GM23338 (cell line): ENCODE measurements around the gene AQP12B. TPM values are rescaled to one million over a fixed set of nuclear protein-coding genes. Genes with fewer than 3 reads are reported as not detected.

Experiments
- ATAC-seq: fragments of 200-7000 bp; cut with Tn5 transposase; 3 replicates; pipeline ENCODE4 v1.9.1; 2020
- DNase-seq: peaks from one replicate; pipeline ENCODE4 v3.0.0-alpha.2; 2015; ENCODE audit warnings: low spot score
- H2AFZ ChIP-seq: fragments of 200-600 bp; sonication (generic); 2 replicates; pipeline ENCODE4 v1.8.0; 2016; ENCODE audit warnings: antibody characterized with exemption, mild to moderate bottlenecking, moderate library complexity
- H3F3A ChIP-seq: fragments of 200-600 bp; sonication (generic); replicated peaks from 2 replicates; pipeline ENCODE4 v1.8.0; 2017; ENCODE audit warnings: antibody characterized with exemption, mixed run types, low read depth
- H3K27ac ChIP-seq: fragments of 200-600 bp; sonication (generic); 2 replicates; pipeline ENCODE4 v1.6.1; 2016; ENCODE audit warnings: low read depth
- H3K27me3 ChIP-seq: fragments of 200-600 bp; sonication (generic); 2 replicates; pipeline ENCODE4 v1.8.0; 2016; ENCODE audit warnings: mild to moderate bottlenecking, mixed run types, moderate library complexity; ENCODE audit not compliant: insufficient read depth
- H3K36me3 ChIP-seq: fragments of 200-600 bp; sonication (generic); 2 replicates; pipeline ENCODE4 v1.8.0; 2016; ENCODE audit warnings: mild to moderate bottlenecking; ENCODE audit not compliant: insufficient read depth
- H3K4me1 ChIP-seq: fragments of 200-600 bp; sonication (generic); 2 replicates; pipeline ENCODE4 v1.8.0; 2016; ENCODE audit warnings: mild to moderate bottlenecking, moderate library complexity; ENCODE audit not compliant: insufficient read depth
- H3K4me2 ChIP-seq: fragments of 200-600 bp; sonication (generic); 2 replicates; pipeline ENCODE4 v1.7.1; 2017; ENCODE audit warnings: mixed run types
- H3K4me3 ChIP-seq: fragments of 200-600 bp; sonication (generic); 2 replicates; pipeline ENCODE4 v1.6.1; 2016; ENCODE audit warnings: mixed run types
- H3K79me2 ChIP-seq: fragments of 200-600 bp; sonication (generic); replicated peaks from 2 replicates; pipeline ENCODE4 v1.8.0; 2017; ENCODE audit warnings: mild to moderate bottlenecking; ENCODE audit not compliant: insufficient read depth
- H3K9me2 ChIP-seq: fragments of 200-600 bp; sonication (generic); 2 replicates; pipeline ENCODE4 v1.8.0; 2017; ENCODE audit not compliant: insufficient read depth
- H4K20me1 ChIP-seq: fragments of 200-600 bp; sonication (generic); replicated peaks from 2 replicates; pipeline ENCODE4 v1.8.0; 2017; ENCODE audit warnings: mild to moderate bottlenecking; ENCODE audit not compliant: insufficient read depth
- H3K27ac Mint-ChIP-seq: 2 replicates; pipeline ENCODE4 v1.8.0; 2020; ENCODE audit warnings: inconsistent platforms, mild to moderate bottlenecking, moderate library complexity, mixed read lengths
- H3K27me3 Mint-ChIP-seq: 3 replicates; pipeline ENCODE4 v1.8.0; 2022; ENCODE audit warnings: low read depth, mild to moderate bottlenecking, moderate library complexity, mixed read lengths, inconsistent platforms; ENCODE audit not compliant: insufficient read depth, poor library complexity
- H3K36me3 Mint-ChIP-seq: 3 replicates; pipeline ENCODE4 v1.8.0; 2021; ENCODE audit warnings: low read depth, mild to moderate bottlenecking, inconsistent platforms, moderate library complexity, mixed read lengths
- H3K4me1 Mint-ChIP-seq: 3 replicates; pipeline ENCODE4 v1.8.0; 2020; ENCODE audit warnings: mild to moderate bottlenecking, inconsistent platforms, mixed read lengths
- H3K4me3 Mint-ChIP-seq: 3 replicates; pipeline ENCODE4 v1.8.0; 2021; ENCODE audit warnings: moderate library complexity, mild to moderate bottlenecking, inconsistent platforms, mixed read lengths
- H3K9me3 Mint-ChIP-seq: 3 replicates; pipeline ENCODE4 v1.8.0; 2020; ENCODE audit warnings: moderate library complexity, mild to moderate bottlenecking, inconsistent platforms, mixed read lengths
- CREB1 ChIP-seq: fragments of 250-450 bp; sonication (Bioruptor Pico); IDR thresholded peaks from 2 replicates; pipeline ENCODE4 v1.5.0; 2020; ENCODE audit warnings: low read depth, mild to moderate bottlenecking, moderate library complexity
- CTCF ChIP-seq, 2 experiments: fragments of 200-600 bp in 1 of 2; sonication (generic) in 1 of 2; conservative IDR thresholded peaks; 2 replicates each; pipeline versions ENCODE4 v1.5.1 to v1.6.1; 2016 to 2017; ENCODE audit warnings: antibody characterized with exemption in 2 of 2, low read depth in 2 of 2, mild to moderate bottlenecking in 2 of 2, moderate library complexity in 1 of 2
- EZH2 ChIP-seq: fragments of 200-600 bp; sonication (generic); IDR thresholded peaks from one replicate; pipeline ENCODE4 v1.8.0; 2017; ENCODE audit warnings: antibody characterized with exemption, mild to moderate bottlenecking, low read depth; ENCODE audit not compliant: unreplicated experiment
- EZH2phosphoT487 ChIP-seq: fragments of 200-600 bp; sonication (generic); IDR thresholded peaks from one replicate; pipeline ENCODE4 v1.8.1; 2018; ENCODE audit warnings: antibody characterized with exemption; ENCODE audit not compliant: unreplicated experiment
- JUNB ChIP-seq: IDR thresholded peaks from one replicate; pipeline ENCODE4 v1.6.1; 2016; ENCODE audit warnings: antibody characterized with exemption; ENCODE audit not compliant: unreplicated experiment
- NANOG ChIP-seq: IDR thresholded peaks from 2 replicates; pipeline ENCODE4 v1.6.1; 2016; ENCODE audit warnings: antibody characterized with exemption, borderline replicate concordance
- POLR2AphosphoS5 ChIP-seq: IDR thresholded peaks from 2 replicates; pipeline ENCODE4 v1.6.1; 2016; ENCODE audit warnings: antibody characterized with exemption, low read depth
- ZNF331 ChIP-seq: fragments of 250-450 bp; sonication (Bioruptor Pico); IDR thresholded peaks from 2 replicates; pipeline ENCODE4 v1.5.0; 2020; ENCODE audit warnings: low read depth, mild to moderate bottlenecking, moderate library complexity
- polyA plus RNA-seq: library from polyadenylated mRNA; unstranded; fragments of >200 nt; fragmentation: Nextera tagmentation; extraction: Ambion mirVana; gene quantifications from 2 replicates; pipeline ENCODE4 v1.2.1, GENCODE V29; 2016
- total RNA-seq: library from RNA; depleted of rRNA; stranded (reverse); fragments of >200 nt; shearing (Covaris generic); gene quantifications from 2 replicates; pipeline ENCODE4 v1.2.3, GENCODE V29; 2014
- TF ChIP-seq, protein P1 (sequence below): IDR thresholded peaks from one replicate; pipeline ENCODE4 v1.6.1; 2018; ENCODE audit warnings: antibody characterized with exemption; ENCODE audit not compliant: unreplicated experiment
- TF ChIP-seq, protein P2 (sequence below): IDR thresholded peaks from 2 replicates; pipeline ENCODE4 v1.6.1; 2016; ENCODE audit warnings: antibody characterized with exemption

AQP12B gene
- total and polyA plus RNA-seq, 2 experiments from 2014 or later = not detected

- TF ChIP-seq, protein P1, sequence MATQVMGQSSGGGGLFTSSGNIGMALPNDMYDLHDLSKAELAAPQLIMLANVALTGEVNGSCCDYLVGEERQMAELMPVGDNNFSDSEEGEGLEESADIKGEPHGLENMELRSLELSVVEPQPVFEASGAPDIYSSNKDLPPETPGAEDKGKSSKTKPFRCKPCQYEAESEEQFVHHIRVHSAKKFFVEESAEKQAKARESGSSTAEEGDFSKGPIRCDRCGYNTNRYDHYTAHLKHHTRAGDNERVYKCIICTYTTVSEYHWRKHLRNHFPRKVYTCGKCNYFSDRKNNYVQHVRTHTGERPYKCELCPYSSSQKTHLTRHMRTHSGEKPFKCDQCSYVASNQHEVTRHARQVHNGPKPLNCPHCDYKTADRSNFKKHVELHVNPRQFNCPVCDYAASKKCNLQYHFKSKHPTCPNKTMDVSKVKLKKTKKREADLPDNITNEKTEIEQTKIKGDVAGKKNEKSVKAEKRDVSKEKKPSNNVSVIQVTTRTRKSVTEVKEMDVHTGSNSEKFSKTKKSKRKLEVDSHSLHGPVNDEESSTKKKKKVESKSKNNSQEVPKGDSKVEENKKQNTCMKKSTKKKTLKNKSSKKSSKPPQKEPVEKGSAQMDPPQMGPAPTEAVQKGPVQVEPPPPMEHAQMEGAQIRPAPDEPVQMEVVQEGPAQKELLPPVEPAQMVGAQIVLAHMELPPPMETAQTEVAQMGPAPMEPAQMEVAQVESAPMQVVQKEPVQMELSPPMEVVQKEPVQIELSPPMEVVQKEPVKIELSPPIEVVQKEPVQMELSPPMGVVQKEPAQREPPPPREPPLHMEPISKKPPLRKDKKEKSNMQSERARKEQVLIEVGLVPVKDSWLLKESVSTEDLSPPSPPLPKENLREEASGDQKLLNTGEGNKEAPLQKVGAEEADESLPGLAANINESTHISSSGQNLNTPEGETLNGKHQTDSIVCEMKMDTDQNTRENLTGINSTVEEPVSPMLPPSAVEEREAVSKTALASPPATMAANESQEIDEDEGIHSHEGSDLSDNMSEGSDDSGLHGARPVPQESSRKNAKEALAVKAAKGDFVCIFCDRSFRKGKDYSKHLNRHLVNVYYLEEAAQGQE = no peak
- TF ChIP-seq EZH2 (no peak), POLR2AphosphoS5 (no peak), EZH2phosphoT487 (no peak)
These were observed 43.0 kb upstream of the AQP12B start (continued) for GRCh38 chr2:240725671-240726070.

GRCh38 chr2:240725266-240725665 lies 42.6 kb upstream of the AQP12B start:
- TF ChIP-seq NANOG (no peak), ZNF331 (no peak), JUNB (no peak), CREB1 (CRISPR knock-in tag) (no peak), POLR2AphosphoS5 (no peak), CTCF (conservative IDR thresholded peaks at IDR 0.05; ENCODE audit: low read depth in 2 of 2) (no peak)
- TF ChIP-seq, protein P1 = no peak
- TF ChIP-seq, protein P2, sequence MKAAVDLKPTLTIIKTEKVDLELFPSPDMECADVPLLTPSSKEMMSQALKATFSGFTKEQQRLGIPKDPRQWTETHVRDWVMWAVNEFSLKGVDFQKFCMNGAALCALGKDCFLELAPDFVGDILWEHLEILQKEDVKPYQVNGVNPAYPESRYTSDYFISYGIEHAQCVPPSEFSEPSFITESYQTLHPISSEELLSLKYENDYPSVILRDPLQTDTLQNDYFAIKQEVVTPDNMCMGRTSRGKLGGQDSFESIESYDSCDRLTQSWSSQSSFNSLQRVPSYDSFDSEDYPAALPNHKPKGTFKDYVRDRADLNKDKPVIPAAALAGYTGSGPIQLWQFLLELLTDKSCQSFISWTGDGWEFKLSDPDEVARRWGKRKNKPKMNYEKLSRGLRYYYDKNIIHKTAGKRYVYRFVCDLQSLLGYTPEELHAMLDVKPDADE = no peak
- peaks cover 12% of the 10 kb centered on the region; the same call in 1 of the 2 replicates for H3K36me3 ChIP-seq
- H3K4me2 ChIP-seq = no peak overlapping the region
- no peaks in the 10 kb centered on the region; the same call in 2 of the 3 replicates for H3K4me1 Mint-ChIP-seq
- H3K27me3 ChIP-seq = no peaks in the 10 kb centered on the region
- no peak for DNase-seq
- no peak overlapping the region for H3K4me3 Mint-ChIP-seq
- H3K27ac ChIP-seq = no peak overlapping the region
- H3K79me2 ChIP-seq = no peaks in the 10 kb centered on the region
- H3F3A ChIP-seq = no peaks in the 10 kb centered on the region
- peaks cover 38% of the 10 kb centered on the region for H3K27me3 Mint-ChIP-seq
- peaks cover 45% of the 10 kb centered on the region for H3K36me3 Mint-ChIP-seq
- no peak overlapping the region for H3K27ac Mint-ChIP-seq
- no peaks in the 10 kb centered on the region for H3K9me2 ChIP-seq
- no peaks in the 10 kb centered on the region for H4K20me1 ChIP-seq
- no peak overlapping the region for H2AFZ ChIP-seq
- H3K4me3 ChIP-seq = no peak overlapping the region
- no peaks in the 10 kb centered on the region for H3K4me1 ChIP-seq
- 0 out of 3 replicates have a peak, but pooled peaks cover 4% of the 10 kb centered on the region for H3K9me3 Mint-ChIP-seq
- ATAC-seq = no peak
